ENCODE measurements around the gene OXTR. TPM values are rescaled to one million over a fixed set of nuclear protein-coding genes. Genes with fewer than 3 reads are reported as not detected.
A peak's percentile ranks its signal among the peaks of the same experiment; 100 is the strongest.

The OXTR gene
- total RNA-seq (2014; rRNA removed; shearing (Covaris generic)), result 269 and 340 TPM in 2 replicates
- 123 and 128 TPM in 2 replicates for polyA plus RNA-seq (2016; fragmentation: Nextera tagmentation; extraction: Ambion mirVana)

DNA sequence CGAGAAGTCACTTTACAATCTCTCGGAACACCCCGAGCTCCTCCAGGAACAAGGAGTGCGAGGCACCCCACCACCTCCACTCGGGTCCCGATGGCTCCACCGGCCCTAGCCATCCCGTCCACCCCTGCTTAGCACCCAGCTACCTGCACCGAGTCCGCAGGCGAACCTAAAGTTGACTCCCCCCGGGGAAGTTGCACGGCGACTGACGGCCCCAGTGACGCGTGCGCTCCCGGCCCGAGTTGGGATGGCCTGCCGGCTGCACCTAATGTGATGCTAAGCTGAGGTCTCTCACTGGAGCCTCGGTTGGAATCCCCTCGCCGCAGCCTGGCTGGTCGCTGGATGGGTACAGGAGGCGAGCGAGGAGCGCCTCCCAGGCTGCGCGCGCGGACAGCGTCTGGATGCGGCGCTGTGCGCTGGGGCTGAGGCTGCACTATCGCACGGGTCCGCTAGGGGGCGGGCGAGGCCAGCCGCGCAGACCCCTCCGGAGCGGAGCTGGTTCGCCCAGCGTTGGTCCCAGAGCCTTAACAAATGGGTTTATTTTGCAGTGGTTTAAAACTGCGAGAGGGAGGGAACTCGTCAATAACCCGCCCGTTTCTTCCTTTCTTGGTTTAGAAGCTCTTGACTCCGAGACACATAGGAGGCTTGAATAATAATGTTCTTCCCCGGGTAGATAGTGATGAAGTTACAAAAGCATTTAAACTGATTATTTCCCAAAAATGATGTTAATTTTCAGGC lies at the start of gene OXTR:
OXTR (minus strand) TSS at position 526 of the 735 bp plus-strand sequence. CDS start 1,426 bp downstream, outside the sequence.
- in situ Hi-C loops (cut with MboI), result loop anchor here (25.0 kb wide), 1 partner anchor 543 kb away; no protein-coding TSS in a partner anchor
- H3K4me1 ChIP-seq (ENCODE audit: insufficient read depth), result peaks cover 40% of the 10 kb centered on the region
- peaks cover 27% of the 10 kb centered on the region for H3F3A ChIP-seq (ENCODE audit: insufficient read depth)
- peaks cover 8% of the 10 kb centered on the region; the same call in 1 of the 2 replicates for H3K36me3 ChIP-seq (ENCODE audit: low read depth)
- H3K27ac ChIP-seq, result peak within 1 kb of the TSS; percentile 43
- no peaks in the 10 kb centered on the region for H3K9me2 ChIP-seq (ENCODE audit: insufficient read depth)
- no peak for TF ChIP-seq EZH2 (IDR thresholded peaks at IDR 0.05; ENCODE audit: insufficient read depth, poor library complexity, severe bottlenecking)
- no peak for TF ChIP-seq EZH2phosphoT487 (IDR thresholded peaks at IDR 0.05; ENCODE audit: insufficient read depth, low read depth)
- H2AFZ ChIP-seq, result peak within 1 kb of the TSS; percentile 83
- DNase-seq, result peak; percentile 90
- H3K79me2 ChIP-seq (ENCODE audit: insufficient read depth), result peaks cover 50% of the 10 kb centered on the region
- H3K27me3 ChIP-seq (replicated peaks; ENCODE audit: insufficient read depth), result no peaks in the 10 kb centered on the region
- peak within 1 kb of the TSS; percentile 83 for H3K4me3 ChIP-seq
- H3K9ac ChIP-seq, result peak within 1 kb of the TSS; percentile 65
- H3K9me3 ChIP-seq (ENCODE audit: low read depth), result no peaks in the 10 kb centered on the region
- H4K20me1 ChIP-seq (ENCODE audit: insufficient read depth), result no peaks in the 10 kb centered on the region
- 1 to 3% methylated on average over 53 of the region's 53 CpGs for WGBS, 2 experiments (ENCODE audit: low coverage in 1 of 2, low lambda C conversion rate in 2 of 2, missing lambda C conversion rate in 2 of 2)
- H3K4me2 ChIP-seq (ENCODE audit: unreplicated experiment), result peak within 1 kb of the TSS; percentile 84

DNA sequence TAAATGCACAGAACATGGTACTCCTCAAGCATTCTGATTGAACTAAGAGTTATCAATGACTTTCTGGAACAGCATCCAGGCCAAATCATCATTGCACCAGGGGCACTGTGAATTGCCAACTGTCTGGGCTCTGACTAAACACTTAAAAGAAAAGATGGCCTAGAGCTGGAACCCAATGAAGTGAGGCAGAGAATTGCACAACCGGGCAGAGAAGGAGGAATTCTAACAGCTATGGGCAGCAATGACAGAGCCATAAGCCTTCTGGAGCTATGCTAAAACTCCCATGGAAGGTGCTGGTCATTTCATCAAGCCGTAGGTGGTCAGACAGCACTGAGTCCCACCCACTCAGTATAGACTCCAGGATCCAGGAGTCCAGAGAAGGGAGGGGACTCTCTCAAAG lies 48.1 kb upstream of the OXTR start:
- H3K36me3 ChIP-seq (ENCODE audit: low read depth), result 0 out of 2 replicates have a peak, but pooled peaks cover 3% of the 10 kb centered on the region
- H3K4me2 ChIP-seq (ENCODE audit: unreplicated experiment), result no peak overlapping the region
- peaks cover 12% of the 10 kb centered on the region; the same call in 1 of the 2 replicates for H3F3A ChIP-seq (ENCODE audit: insufficient read depth)
- H3K4me1 ChIP-seq (ENCODE audit: insufficient read depth), result peaks cover 5% of the 10 kb centered on the region; the same call in 1 of the 2 replicates
- DNase-seq, result peak; percentile 61
- H4K20me1 ChIP-seq (ENCODE audit: insufficient read depth), result no peaks in the 10 kb centered on the region
- in situ Hi-C loops (cut with MboI), result no loop called here
- TF ChIP-seq EZH2 (IDR thresholded peaks at IDR 0.05; ENCODE audit: insufficient read depth, poor library complexity, severe bottlenecking), result no peak
- no peak for TF ChIP-seq EZH2phosphoT487 (IDR thresholded peaks at IDR 0.05; ENCODE audit: insufficient read depth, low read depth)
- H3K27ac ChIP-seq, result peak overlapping the region; percentile 15; the same call in 1 of the 2 replicates
- H3K79me2 ChIP-seq (ENCODE audit: insufficient read depth), result no peaks in the 10 kb centered on the region
- H3K4me3 ChIP-seq, result no peak overlapping the region
- H3K9ac ChIP-seq, result no peak overlapping the region
- H3K9me2 ChIP-seq (ENCODE audit: insufficient read depth), result no peaks in the 10 kb centered on the region
- H3K9me3 ChIP-seq (ENCODE audit: low read depth), result no peaks in the 10 kb centered on the region
- H3K27me3 ChIP-seq (replicated peaks; ENCODE audit: insufficient read depth), result no peaks in the 10 kb centered on the region
- H2AFZ ChIP-seq, result no peak overlapping the region
- 92 to 98% methylated on average over 2 of the region's 2 CpGs for WGBS, 2 experiments (ENCODE audit: low coverage in 1 of 2, low lambda C conversion rate in 2 of 2, missing lambda C conversion rate in 2 of 2)

DNA sequence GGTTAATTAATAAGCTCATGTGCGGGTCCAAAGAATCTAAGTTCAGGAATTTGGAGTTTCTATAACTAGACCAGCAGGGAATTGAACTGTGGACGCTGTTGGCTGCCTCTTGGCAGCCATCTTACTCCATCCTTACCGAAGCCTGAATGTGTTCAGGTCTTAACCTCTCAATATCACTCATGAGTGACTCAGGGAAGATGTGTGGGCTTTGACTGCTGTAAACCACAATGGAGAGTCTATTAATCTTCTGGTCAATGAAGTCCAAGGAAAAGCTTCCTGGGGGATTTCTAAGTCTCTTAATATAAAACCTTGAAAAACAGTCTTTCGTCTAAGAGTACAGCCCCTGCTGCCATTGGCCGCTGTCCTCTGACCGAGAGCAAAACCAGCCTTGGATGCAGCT lies 46.7 kb upstream of the OXTR start:
- H3K4me3 ChIP-seq, result no peak overlapping the region
- WGBS, 2 experiments (ENCODE audit: low coverage in 1 of 2, low lambda C conversion rate in 2 of 2, missing lambda C conversion rate in 2 of 2), result 80 to 82% methylated on average over 6 of the region's 6 CpGs
- H3K9ac ChIP-seq, result no peak overlapping the region
- H3K4me2 ChIP-seq (ENCODE audit: unreplicated experiment), result no peak overlapping the region
- H3K4me1 ChIP-seq (ENCODE audit: insufficient read depth), result peaks cover 5% of the 10 kb centered on the region; the same call in 1 of the 2 replicates
- no peaks in the 10 kb centered on the region for H3K9me3 ChIP-seq (ENCODE audit: low read depth)
- no peaks in the 10 kb centered on the region for H3K9me2 ChIP-seq (ENCODE audit: insufficient read depth)
- no peaks in the 10 kb centered on the region for H3K79me2 ChIP-seq (ENCODE audit: insufficient read depth)
- no peak for DNase-seq
- H3F3A ChIP-seq (ENCODE audit: insufficient read depth), result peaks cover 6% of the 10 kb centered on the region; the same call in 1 of the 2 replicates
- TF ChIP-seq EZH2 (IDR thresholded peaks at IDR 0.05; ENCODE audit: insufficient read depth, poor library complexity, severe bottlenecking) (no peak), EZH2phosphoT487 (IDR thresholded peaks at IDR 0.05; ENCODE audit: insufficient read depth, low read depth) (no peak)
- 0 out of 2 replicates have a peak, but pooled peaks cover 3% of the 10 kb centered on the region for H3K36me3 ChIP-seq (ENCODE audit: low read depth)
- no peaks in the 10 kb centered on the region for H4K20me1 ChIP-seq (ENCODE audit: insufficient read depth)
- H3K27me3 ChIP-seq (replicated peaks; ENCODE audit: insufficient read depth), result no peaks in the 10 kb centered on the region
- no peak overlapping the region for H2AFZ ChIP-seq
- in situ Hi-C loops (cut with MboI), result no loop called here
- no peak overlapping the region for H3K27ac ChIP-seq

DNA sequence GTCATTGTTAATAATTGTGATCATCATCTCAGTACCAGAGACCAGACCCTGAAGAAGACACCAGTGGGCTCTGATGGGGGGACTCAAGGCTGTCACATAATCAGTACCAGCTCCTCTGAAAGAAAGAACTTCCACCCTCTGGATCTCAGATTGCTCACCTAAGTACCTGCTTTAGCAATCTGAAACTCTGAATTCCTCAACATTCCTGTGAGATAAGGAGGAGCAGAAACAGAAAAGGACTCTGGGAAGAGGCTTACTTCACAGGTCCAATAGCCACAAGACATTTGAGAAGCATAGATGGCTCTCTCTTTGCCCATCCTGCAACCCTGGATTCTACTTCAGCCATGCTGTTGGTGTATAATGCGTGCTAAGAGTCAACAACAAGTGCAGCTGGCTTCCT lies 44.0 kb upstream of the OXTR start:
- no peak overlapping the region for H3K4me3 ChIP-seq
- WGBS, 2 experiments (ENCODE audit: low coverage in 1 of 2, low lambda C conversion rate in 2 of 2, missing lambda C conversion rate in 2 of 2), result 91 to 94% methylated on average over 1 of the region's 1 CpG
- no peak overlapping the region for H3K9ac ChIP-seq
- no peaks in the 10 kb centered on the region for H4K20me1 ChIP-seq (ENCODE audit: insufficient read depth)
- TF ChIP-seq EZH2 (IDR thresholded peaks at IDR 0.05; ENCODE audit: insufficient read depth, poor library complexity, severe bottlenecking) (no peak), EZH2phosphoT487 (IDR thresholded peaks at IDR 0.05; ENCODE audit: insufficient read depth, low read depth) (no peak)
- in situ Hi-C loops (cut with MboI), result no loop called here
- no peak overlapping the region for H3K4me2 ChIP-seq (ENCODE audit: unreplicated experiment)
- no peak for DNase-seq
- H3K4me1 ChIP-seq (ENCODE audit: insufficient read depth), result peaks cover 5% of the 10 kb centered on the region; the same call in 1 of the 2 replicates
- H2AFZ ChIP-seq, result no peak overlapping the region
- H3K79me2 ChIP-seq (ENCODE audit: insufficient read depth), result no peaks in the 10 kb centered on the region
- no peaks in the 10 kb centered on the region for H3K9me3 ChIP-seq (ENCODE audit: low read depth)
- no peaks in the 10 kb centered on the region for H3K36me3 ChIP-seq (ENCODE audit: low read depth)
- H3K9me2 ChIP-seq (ENCODE audit: insufficient read depth), result no peaks in the 10 kb centered on the region
- no peaks in the 10 kb centered on the region for H3K27me3 ChIP-seq (replicated peaks; ENCODE audit: insufficient read depth)
- peaks cover 6% of the 10 kb centered on the region; the same call in 1 of the 2 replicates for H3F3A ChIP-seq (ENCODE audit: insufficient read depth)
- H3K27ac ChIP-seq, result no peak overlapping the region
